Thymus (tissue), 11 donors: ENCODE data around the gene CDCP2. TPM values are rescaled to one million over a fixed set of nuclear protein-coding genes. Genes with fewer than 3 reads are reported as not detected.

Experiments
- DNase-seq, 9 donors: peaks; one replicate each; pipeline ENCODE4 v3.0.0-alpha.2; 2013; ENCODE audit warnings: low spot score in 9 of 9, low read depth in 6 of 9, missing footprints in 1 of 9
- H3K27ac ChIP-seq, 2 donors: one replicate each; pipeline ENCODE4 v1.5.1; 2013; ENCODE audit warnings: control low read depth in 1 of 2, low read depth in 1 of 2, low read length in 1 of 2, mild to moderate bottlenecking in 1 of 2, moderate library complexity in 1 of 2
- H3K27me3 ChIP-seq, 2 donors: one replicate each; pipeline ENCODE4 v1.5.1; 2013; ENCODE audit warnings: low read length in 1 of 2; ENCODE audit not compliant: control insufficient read depth in 2 of 2, insufficient read depth in 1 of 2
- H3K36me3 ChIP-seq, 2 donors: one replicate each; pipeline ENCODE4 v1.5.1; 2013; ENCODE audit warnings: low read length in 1 of 2, mild to moderate bottlenecking in 1 of 2, moderate library complexity in 1 of 2; ENCODE audit not compliant: control insufficient read depth in 2 of 2, insufficient read depth in 2 of 2
- H3K4me1 ChIP-seq, 2 donors: one replicate each; pipeline ENCODE4 v1.5.1; 2013; ENCODE audit warnings: low read length in 2 of 2; ENCODE audit not compliant: control insufficient read depth in 2 of 2, insufficient read depth in 2 of 2
- H3K4me3 ChIP-seq, 2 donors: one replicate each; pipeline ENCODE4 v1.5.1; 2013; ENCODE audit warnings: low read length in 2 of 2, control low read depth in 1 of 2, mild to moderate bottlenecking in 1 of 2
- H3K9me3 ChIP-seq, 2 donors: one replicate each; pipeline ENCODE4 v1.5.1; 2013; ENCODE audit warnings: low read length in 1 of 2, mild to moderate bottlenecking in 1 of 2; ENCODE audit not compliant: control insufficient read depth in 2 of 2, insufficient read depth in 1 of 2
- WGBS: extraction: QIAGEN DNeasy Blood & Tissue Kit; methylation state at CpG from one replicate; pipeline ENCODE4 v1.1.7; 2013; 5-methylcytosine and 5-hydroxymethylcytosine counted together
- polyA plus RNA-seq: library from polyadenylated mRNA; stranded (reverse); fragments of 200-250 nt; gene quantifications from one replicate; pipeline ENCODE4 v1.2.3, GENCODE V29; 2013
- total RNA-seq: library from RNA; stranded (reverse); fragments of 120-200 nt; gene quantifications from one replicate; pipeline ENCODE4 v1.2.4, GENCODE V29; 2013
- donor health status: healthy.

The CDCP2 gene
- total and polyA plus RNA-seq, 2 donors: not detected

GRCh38 chr1:54134295-54134694 lies 18.5 kb downstream of the CDCP2 start:
- Histone ChIP-seq H3K27ac (no peak overlapping the region), H3K4me3 (no peak overlapping the region), H3K27me3 (no peaks in the 10 kb centered on the region), H3K36me3 (no peaks in the 10 kb centered on the region), H3K4me1 (no peaks in the 10 kb centered on the region), H3K9me3 (no peaks in the 10 kb centered on the region)
- WGBS: 91% methylated on average over 6 of the region's 6 CpGs
- no peak for DNase-seq

DNA sequence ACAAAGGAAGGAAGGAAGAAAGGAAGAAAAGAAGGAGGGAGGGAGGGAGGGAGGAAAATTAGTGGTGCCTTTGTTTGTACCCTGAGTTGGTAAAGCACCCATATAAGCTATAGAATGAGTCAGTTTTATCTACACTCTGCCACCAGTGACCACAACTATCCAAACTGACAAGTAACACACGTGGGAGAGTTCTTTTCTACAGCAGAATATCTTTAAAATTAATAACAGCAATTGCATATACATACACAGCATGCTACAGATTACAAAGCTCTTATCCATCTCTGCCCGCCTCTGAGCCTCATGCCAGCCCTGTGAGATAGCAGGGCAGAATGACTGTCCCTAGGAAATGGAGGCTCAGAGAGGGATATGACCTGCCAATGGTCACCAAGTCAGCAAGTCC lies 20.3 kb downstream of the CDCP2 start:
- Histone ChIP-seq H3K9me3 (peaks cover 0 to 5% of the 10 kb centered on the region in 2 donors), H3K27me3 (no peaks in the 10 kb centered on the region), H3K4me3 (no peak overlapping the region), H3K4me1 (no peaks in the 10 kb centered on the region), H3K36me3 (no peaks in the 10 kb centered on the region), H3K27ac (no peak overlapping the region)
- 70% methylated on average over 2 of the region's 2 CpGs for WGBS
- no peak for DNase-seq

- Histone ChIP-seq H3K27ac (no peak overlapping the region), H3K36me3 (no peaks in the 10 kb centered on the region), H3K4me3 (no peak overlapping the region), H3K4me1 (no peaks in the 10 kb centered on the region), H3K27me3 (no peaks in the 10 kb centered on the region), H3K9me3 (peaks cover 0 to 11% of the 10 kb centered on the region in 2 donors)
- DNase-seq: no peak
- 93% methylated on average over 2 of the region's 2 CpGs for WGBS
Measured at GRCh38 chr1:54131419-54131818, 21.4 kb downstream of the CDCP2 start.

DNA sequence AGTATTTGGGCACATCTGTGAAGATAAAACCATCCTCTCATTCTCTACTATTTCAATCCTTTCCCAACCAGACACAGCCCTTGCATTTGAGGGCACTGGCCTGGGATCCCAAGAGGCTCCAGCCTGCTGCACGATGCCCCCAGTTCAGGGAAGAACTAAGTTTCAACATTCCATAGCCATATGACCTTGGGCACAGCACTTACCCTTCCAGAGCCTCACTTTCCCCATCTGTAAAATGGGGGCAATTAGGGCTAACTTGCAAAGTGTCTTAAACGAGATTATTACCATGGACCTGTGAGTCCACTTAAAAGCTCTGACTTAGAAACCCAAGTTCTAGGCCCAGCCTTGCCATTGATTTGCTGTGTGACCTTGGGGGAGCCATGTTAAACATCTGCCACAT lies 22.9 kb downstream of the CDCP2 start:
- Histone ChIP-seq H3K4me1 (peaks cover 0 to 5% of the 10 kb centered on the region in 2 donors), H3K27me3 (no peaks in the 10 kb centered on the region), H3K4me3 (no peak overlapping the region), H3K9me3 (peaks cover 0 to 11% of the 10 kb centered on the region in 2 donors), H3K36me3 (no peaks in the 10 kb centered on the region), H3K27ac (no peak overlapping the region)
- no peak for DNase-seq
- WGBS: 97% methylated on average over 2 of the region's 2 CpGs

DNA sequence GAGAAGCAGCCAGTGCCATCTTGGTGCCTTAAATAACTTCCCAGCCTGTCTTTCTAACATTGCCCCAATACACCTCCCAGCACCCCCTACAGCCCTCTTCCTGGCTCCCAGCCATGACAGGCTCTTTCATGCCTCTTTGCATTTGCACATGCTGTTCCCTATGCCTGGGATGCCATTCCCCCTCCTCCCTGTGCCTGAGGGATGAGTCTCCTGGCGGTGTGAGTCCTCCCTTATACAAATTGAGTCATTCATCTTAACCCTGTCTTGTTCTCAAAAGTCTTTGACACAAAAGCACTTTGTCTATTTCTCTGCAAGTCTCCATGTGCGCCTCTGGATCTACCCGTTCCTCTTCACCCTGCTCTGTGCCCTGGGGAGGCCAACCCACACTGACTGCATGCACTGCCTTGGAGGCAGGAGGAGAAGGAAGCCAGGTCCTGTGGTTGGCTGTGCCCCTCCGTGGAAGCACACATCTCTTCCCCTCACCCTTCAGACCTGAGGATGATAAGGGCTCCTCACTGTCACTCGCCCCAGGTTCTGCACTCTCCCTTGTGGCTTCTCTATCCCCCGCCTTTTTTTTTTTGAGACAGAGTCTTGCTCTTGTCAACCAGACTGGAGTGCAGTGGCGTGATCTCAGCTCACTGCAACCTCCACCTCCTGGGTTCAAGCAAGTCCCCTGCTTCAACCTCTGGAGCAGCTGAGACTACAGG lies 25.1 kb downstream of the CDCP2 start:
- H3K9me3 ChIP-seq: peaks cover 0 to 11% of the 10 kb centered on the region in 2 donors
- H3K4me1 ChIP-seq: peaks cover 0 to 11% of the 10 kb centered on the region in 2 donors
- no peaks in the 10 kb centered on the region for H3K36me3 ChIP-seq
- no peak overlapping the region for H3K4me3 ChIP-seq
- no peak overlapping the region for H3K27ac ChIP-seq
- no peaks in the 10 kb centered on the region for H3K27me3 ChIP-seq
- WGBS: 75% methylated on average over 7 of the region's 7 CpGs
- no peak for DNase-seq

GRCh38 chr1:54126271-54126815 lies 26.5 kb downstream of the CDCP2 start:
- H3K9me3 ChIP-seq: peaks cover 0 to 11% of the 10 kb centered on the region in 2 donors
- H3K36me3 ChIP-seq: no peaks in the 10 kb centered on the region
- H3K4me3 ChIP-seq: no peak overlapping the region
- peaks cover 0 to 9% of the 10 kb centered on the region in 2 donors for H3K27me3 ChIP-seq
- peaks cover 0 to 15% of the 10 kb centered on the region in 2 donors for H3K4me1 ChIP-seq
- WGBS: 98% methylated on average over 3 of the region's 3 CpGs
- DNase-seq: no peak
- H3K27ac ChIP-seq: no peak overlapping the region

GRCh38 chr1:54125386-54126070 lies 27.3 kb downstream of the CDCP2 start:
- Histone ChIP-seq H3K36me3 (no peaks in the 10 kb centered on the region), H3K27ac (no peak overlapping the region), H3K9me3 (peaks cover 0 to 11% of the 10 kb centered on the region in 2 donors), H3K4me1 (peaks cover 0 to 18% of the 10 kb centered on the region in 2 donors), H3K4me3 (no peak overlapping the region), H3K27me3 (peaks cover 0 to 11% of the 10 kb centered on the region in 2 donors)
- WGBS: 84% methylated on average over 8 of the region's 8 CpGs
- no peak for DNase-seq

- no peak overlapping the region for H3K27ac ChIP-seq
- peaks cover 0 to 11% of the 10 kb centered on the region in 2 donors for H3K27me3 ChIP-seq
- no peak overlapping the region for H3K4me3 ChIP-seq
- 94% methylated on average over 7 of the region's 7 CpGs for WGBS
- H3K36me3 ChIP-seq: no peaks in the 10 kb centered on the region
- H3K9me3 ChIP-seq: peaks cover 1 to 11% of the 10 kb centered on the region in 2 donors
- no peak for DNase-seq
- H3K4me1 ChIP-seq: peaks cover 0 to 18% of the 10 kb centered on the region in 2 donors
Measured at GRCh38 chr1:54124906-54125305, 27.9 kb downstream of the CDCP2 start.

DNA sequence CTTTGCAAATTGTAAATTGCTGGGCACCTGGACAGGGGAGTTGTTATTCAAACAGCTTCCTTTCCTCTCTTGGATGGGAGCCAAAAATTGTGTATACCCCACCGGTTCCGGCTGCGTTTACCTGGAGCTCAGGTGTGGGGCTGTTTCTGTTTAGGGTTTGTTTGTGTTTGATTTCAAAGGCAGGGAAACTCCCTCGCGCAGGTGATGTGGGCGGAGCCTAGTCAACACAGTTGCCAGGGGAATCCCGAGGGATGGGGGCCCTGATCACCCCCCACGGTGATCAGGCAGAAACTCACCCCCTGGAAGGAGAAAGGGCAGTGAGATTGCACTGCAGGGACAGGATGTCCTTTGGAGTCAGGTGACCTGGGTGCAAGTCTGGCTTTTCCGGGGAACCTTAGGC lies 28.3 kb downstream of the CDCP2 start:
- Histone ChIP-seq H3K9me3 (peaks cover 1 to 11% of the 10 kb centered on the region in 2 donors), H3K4me3 (no peak overlapping the region), H3K36me3 (no peaks in the 10 kb centered on the region), H3K27me3 (peaks cover 0 to 11% of the 10 kb centered on the region in 2 donors), H3K27ac (no peak overlapping the region), H3K4me1 (peaks cover 0 to 18% of the 10 kb centered on the region in 2 donors)
- WGBS: 75% methylated on average over 9 of the region's 9 CpGs
- peak in 1 of 9 donors; percentile 13 for DNase-seq
